Loucy (cell line): Measurements from ENCODE around the gene PAQR4.

Experiments
- EZH2phosphoT487 ChIP-seq: fragments of 200-600 bp; IDR thresholded peaks from 2 replicates; pipeline ENCODE4 v1.6.1; 2018; ENCODE audit warnings: antibody characterized with exemption, mild to moderate bottlenecking, moderate library complexity, borderline replicate concordance
- TF ChIP-seq, protein P1 (sequence below): fragments of 200-600 bp; sonication (generic); conservative IDR thresholded peaks from 2 replicates; pipeline ENCODE4 v1.5.1; 2014; ENCODE audit warnings: mild to moderate bottlenecking, antibody characterized with exemption, low read length

GRCh38 chr16:2950773-2951172 lies 18.4 kb upstream of the PAQR4 start:
- TF ChIP-seq, protein P1, sequence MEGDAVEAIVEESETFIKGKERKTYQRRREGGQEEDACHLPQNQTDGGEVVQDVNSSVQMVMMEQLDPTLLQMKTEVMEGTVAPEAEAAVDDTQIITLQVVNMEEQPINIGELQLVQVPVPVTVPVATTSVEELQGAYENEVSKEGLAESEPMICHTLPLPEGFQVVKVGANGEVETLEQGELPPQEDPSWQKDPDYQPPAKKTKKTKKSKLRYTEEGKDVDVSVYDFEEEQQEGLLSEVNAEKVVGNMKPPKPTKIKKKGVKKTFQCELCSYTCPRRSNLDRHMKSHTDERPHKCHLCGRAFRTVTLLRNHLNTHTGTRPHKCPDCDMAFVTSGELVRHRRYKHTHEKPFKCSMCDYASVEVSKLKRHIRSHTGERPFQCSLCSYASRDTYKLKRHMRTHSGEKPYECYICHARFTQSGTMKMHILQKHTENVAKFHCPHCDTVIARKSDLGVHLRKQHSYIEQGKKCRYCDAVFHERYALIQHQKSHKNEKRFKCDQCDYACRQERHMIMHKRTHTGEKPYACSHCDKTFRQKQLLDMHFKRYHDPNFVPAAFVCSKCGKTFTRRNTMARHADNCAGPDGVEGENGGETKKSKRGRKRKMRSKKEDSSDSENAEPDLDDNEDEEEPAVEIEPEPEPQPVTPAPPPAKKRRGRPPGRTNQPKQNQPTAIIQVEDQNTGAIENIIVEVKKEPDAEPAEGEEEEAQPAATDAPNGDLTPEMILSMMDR = no peak
- TF ChIP-seq EZH2phosphoT487 = no peak
